B cell (primary cell): ENCODE data around the gene PSMB3. TPM values are rescaled to one million over a fixed set of nuclear protein-coding genes. Genes with fewer than 3 reads are reported as not detected.

Source experiments
- ATAC-seq: fragments of 200-7000 bp; cut with Tn5 transposase; one replicate; pipeline ENCODE4 v1.10.0; 2021; ENCODE audit warnings: low read depth, mild to moderate bottlenecking, moderate number of reproducible peaks, moderate library complexity
- CTCF ChIA-PET: fragments of 350-600 bp; sonication (Branson Sonifier 250); formaldehyde crosslinking; loops from one replicate; lab custom pipeline; 2021; ENCODE audit warnings: antibody characterized with exemption, inconsistent platforms; lab: Charles Lee
- POLR2A ChIA-PET: fragments of 350-600 bp; sonication (Branson Sonifier 250); formaldehyde crosslinking; loops from one replicate; lab custom pipeline; 2021; ENCODE audit warnings: antibody characterized with exemption; lab: Charles Lee
- DNase-seq: peaks from one replicate; pipeline ENCODE4 v3.0.0; 2013
- H2AFZ ChIP-seq: 2 replicates; pipeline ENCODE4 v1.6.1; 2012; ENCODE audit warnings: mild to moderate bottlenecking, low read depth, low read length; ENCODE audit not compliant: insufficient read depth, poor library complexity, severe bottlenecking
- H3K27ac ChIP-seq, 2 donors: 1 replicate in 1 of 2; 2 replicates in 1 of 2; pipeline ENCODE4 v1.5.1; 2012 to 2013; ENCODE audit warnings: low read length in 2 of 2, mild to moderate bottlenecking in 2 of 2, moderate library complexity in 1 of 2
- H3K27me3 ChIP-seq, 4 experiments: fragments of 200-600 bp in 1 of 4; sonication (generic) in 1 of 4; replicated peaks in 1 of 4; 1 replicate in 2 of 4; 2 replicates in 2 of 4; pipeline versions ENCODE4 v1.6.1 to v1.7.0; 2013 to 2016; ENCODE audit warnings: low read length in 3 of 4, mild to moderate bottlenecking in 2 of 4, mixed read lengths in 1 of 4, moderate library complexity in 1 of 4; ENCODE audit not compliant: insufficient read depth in 4 of 4, control insufficient read depth in 3 of 4; ENCODE audit errors: control extremely low read depth in 1 of 4
- H3K36me3 ChIP-seq, 2 experiments: replicated peaks in 1 of 2; 1 replicate in 1 of 2; 2 replicates in 1 of 2; pipeline versions ENCODE4 v1.6.1 to v1.7.1; 2013; ENCODE audit warnings: low read length in 1 of 2; ENCODE audit not compliant: insufficient read depth in 2 of 2, control insufficient read depth in 1 of 2; ENCODE audit errors: control extremely low read depth in 1 of 2, extremely low read depth in 1 of 2
- H3K4me1 ChIP-seq, 2 donors: fragments of 200-600 bp in 1 of 2; sonication (generic) in 1 of 2; 1 replicate in 1 of 2; 2 replicates in 1 of 2; pipeline versions ENCODE4 v1.5.1 to v1.6.1; 2013 to 2017; ENCODE audit warnings: low read length in 2 of 2; ENCODE audit not compliant: control insufficient read depth in 2 of 2, insufficient read depth in 2 of 2
- H3K4me2 ChIP-seq: replicated peaks from 2 replicates; pipeline ENCODE3; 2012; ENCODE audit warnings: mild to moderate bottlenecking, low read depth, low read length; ENCODE audit not compliant: poor library complexity, severe bottlenecking
- H3K4me3 ChIP-seq, 5 experiments: fragments of 200-600 bp in 1 of 5; sonication (generic) in 1 of 5; 1 replicate in 3 of 5; 2 replicates in 2 of 5; pipeline versions ENCODE4 v1.5.1 to v1.7.0; 2011 to 2016; ENCODE audit warnings: low read length in 4 of 5, mild to moderate bottlenecking in 4 of 5, low read depth in 2 of 5, control low read depth in 1 of 5, moderate library complexity in 1 of 5; ENCODE audit not compliant: insufficient read depth in 1 of 5; ENCODE audit errors: control extremely low read depth in 1 of 5, extremely low read depth in 1 of 5
- H3K79me2 ChIP-seq: fragments of 200-600 bp; sonication (generic); one replicate; pipeline ENCODE4 v1.6.0; 2016; ENCODE audit warnings: low read length; ENCODE audit not compliant: control insufficient read depth, insufficient read depth
- H3K9ac ChIP-seq: fragments of 200-600 bp; sonication (generic); 2 replicates; pipeline ENCODE4 v1.6.1; 2017; ENCODE audit warnings: mild to moderate bottlenecking, low read length, moderate library complexity
- H3K9me3 ChIP-seq, 3 donors: one replicate each; pipeline versions ENCODE4 v1.6.1 to v1.7.1; 2013; ENCODE audit warnings: low read length in 2 of 3; ENCODE audit not compliant: control insufficient read depth in 2 of 3, insufficient read depth in 1 of 3; ENCODE audit errors: control extremely low read depth in 1 of 3
- H4K20me1 ChIP-seq: 2 replicates; pipeline ENCODE4 v1.6.0; 2012; ENCODE audit warnings: mild to moderate bottlenecking, low read length; ENCODE audit not compliant: insufficient read depth, control insufficient read depth, poor library complexity, severe bottlenecking
- H3K27ac Mint-ChIP-seq: one replicate; pipeline ENCODE4 v1.8.0; 2021; ENCODE audit warnings: mixed read lengths
- H3K27me3 Mint-ChIP-seq: one replicate; pipeline ENCODE4 v1.8.0; 2021; ENCODE audit warnings: mixed read lengths
- H3K4me1 Mint-ChIP-seq: one replicate; pipeline ENCODE4 v1.8.0; 2021; ENCODE audit warnings: mixed read lengths
- H3K4me3 Mint-ChIP-seq: one replicate; pipeline ENCODE4 v1.8.0; 2021; ENCODE audit warnings: mixed read lengths
- H3K9me3 Mint-ChIP-seq: one replicate; pipeline ENCODE4 v1.8.0; 2022; ENCODE audit warnings: mixed read lengths; ENCODE audit not compliant: insufficient read depth
- CTCF ChIP-seq: fragments of 200-600 bp; IDR thresholded peaks from one replicate; pipeline ENCODE4 v1.8.0; 2022; ENCODE audit warnings: antibody characterized with exemption, mild to moderate bottlenecking
- EZH2 ChIP-seq: IDR thresholded peaks from 2 replicates; pipeline ENCODE4 v1.6.1; 2012; ENCODE audit warnings: borderline replicate concordance, low read depth, mild to moderate bottlenecking, moderate library complexity, low read length; ENCODE audit not compliant: insufficient read depth, poor library complexity, severe bottlenecking
- WGBS: methylation state at CpG from one replicate; pipeline ENCODE4 v1.1.5; 2013; ENCODE audit warnings: missing lambda C conversion rate; ENCODE audit not compliant: insufficient coverage; 5-methylcytosine and 5-hydroxymethylcytosine counted together
- intact Hi-C: fragments of 100-400 bp; cut with micrococcal nuclease; formaldehyde crosslinking; loops from one replicate; pipeline ENCODE4 v1.10.0; 2022
- polyA plus RNA-seq: library from polyadenylated mRNA; depleted of rRNA; stranded (reverse); fragments of >200 nt; gene quantifications from 2 replicates; pipeline ENCODE4 v1.2.3, GENCODE V29; 2012
- total RNA-seq, 2 donors: library from RNA; stranded (reverse); fragments of 120-200 nt in 1 of 2; gene quantifications; 1 replicate in 1 of 2; 2 replicates in 1 of 2; pipeline versions ENCODE4 v1.2.3 to v1.2.4, GENCODE V29; 2013 to 2022

Gene PSMB3
- total and polyA plus RNA-seq, 2 donors (not counting 1 experiment from before 2014, with no cell fraction given) = 109 to 184 TPM

- H3K9ac ChIP-seq = no peak overlapping the region
- intact Hi-C loops = loop anchor here (1.0 to 5.0 kb wide), 2 partner anchors 193 to 404 kb away; no protein-coding TSS in a partner anchor
- H3K4me3 Mint-ChIP-seq = peak overlapping the region; percentile 94
- ChIA-PET CTCF (interaction anchor here (0.9 to 2.6 kb wide), 2 partner anchors 16 to 74 kb away, joined by 4 to 9 read pairs; no protein-coding TSS in a partner anchor), POLR2A (interaction anchor here (0.9 kb wide), 1 partner anchor 77 kb away, joined by 3 read pairs; no protein-coding TSS in a partner anchor)
- H3K27ac Mint-ChIP-seq = peak overlapping the region; percentile 93
- peaks cover 33% of the 10 kb centered on the region for H3K79me2 ChIP-seq
- TF ChIP-seq EZH2 = no peak
- TF ChIP-seq CTCF = no peak
- peaks cover 36% of the 10 kb centered on the region for H4K20me1 ChIP-seq
- H3K4me2 ChIP-seq = peak overlapping the region; percentile 79
- peaks cover 0 to 8% of the 10 kb centered on the region in 2 experiments for H3K36me3 ChIP-seq
- peak; percentile 57 for DNase-seq
- H3K27me3 Mint-ChIP-seq = peaks cover 33% of the 10 kb centered on the region
- no peak overlapping the region for H2AFZ ChIP-seq
- H3K4me1 ChIP-seq = peaks cover 67 to 77% of the 10 kb centered on the region in 2 donors
- peaks cover 56% of the 10 kb centered on the region for H3K4me1 Mint-ChIP-seq
- H3K4me3 ChIP-seq = peak overlapping the region in 2 of 5 experiments; percentile 41 to 57
- H3K9me3 Mint-ChIP-seq = no peaks in the 10 kb centered on the region
- H3K27me3 ChIP-seq = peaks cover 0 to 50% (median 25%) of the 10 kb centered on the region in 4 experiments
- ATAC-seq = no peak
- peaks cover 0 to 9% (median 0%) of the 10 kb centered on the region in 3 donors for H3K9me3 ChIP-seq
- no peak overlapping the region for H3K27ac ChIP-seq
- 11% methylated on average over 24 of the region's 28 CpGs for WGBS
Observed at GRCh38 chr17:38750312-38751121, 2.0 kb upstream of the PSMB3 start.
